GM12878 (cell line): Measurements from ENCODE around the gene MDFIC.

Experiments used
- CEBPB ChIP-seq, 2 experiments: fragments of 150-350 bp in 1 of 2; IDR thresholded peaks; 2 replicates each; pipeline ENCODE4 v1.6.1; 2012 to 2014; ENCODE audit warnings: low read depth in 2 of 2, low read length in 2 of 2, borderline replicate concordance in 1 of 2, inconsistent platforms in 1 of 2
- GATAD2B ChIP-seq: fragments of 450-650 bp; conservative IDR thresholded peaks from 2 replicates; pipeline ENCODE4 v1.6.1; 2017; ENCODE audit warnings: low read depth, mild to moderate bottlenecking, moderate library complexity
- HCFC1 ChIP-seq: fragments of 150-350 bp; IDR thresholded peaks from 2 replicates; pipeline ENCODE4 v1.6.1; 2014; ENCODE audit warnings: low read length
- KDM1A ChIP-seq: fragments of 200-600 bp; sonication (generic); IDR thresholded peaks from 2 replicates; pipeline ENCODE4 v1.6.1; 2016; ENCODE audit warnings: borderline replicate concordance
- NFYB ChIP-seq: IDR thresholded peaks from 2 replicates; pipeline ENCODE4 v1.6.1; 2011; ENCODE audit warnings: low read depth, mild to moderate bottlenecking, low read length, improper control_type of control experiment, moderate library complexity; ENCODE audit not compliant: insufficient read depth
- ZNF384 ChIP-seq: IDR thresholded peaks from 2 replicates; pipeline ENCODE4 v1.6.1; 2012; ENCODE audit warnings: low read depth, mild to moderate bottlenecking, low read length, improper control_type of control experiment, borderline replicate concordance
- TF ChIP-seq, protein P1 (sequence below), 3 experiments: IDR thresholded peaks in 2 of 3; conservative IDR thresholded peaks in 1 of 3; 2 replicates each; pipeline ENCODE4 v1.5.1; 2011; ENCODE audit warnings: low read depth in 3 of 3, low read length in 3 of 3, mild to moderate bottlenecking in 3 of 3, control low read depth in 2 of 3, moderate library complexity in 2 of 3, inconsistent platforms in 1 of 3, mixed read lengths in 1 of 3; ENCODE audit not compliant: control insufficient read depth in 2 of 3, insufficient read depth in 1 of 3; ENCODE audit errors: extremely low read depth in 1 of 3
- TF ChIP-seq, protein P2 (sequence below): IDR thresholded peaks from 2 replicates; pipeline ENCODE4 v1.6.1; 2012; ENCODE audit warnings: low read length, inconsistent platforms
- TF ChIP-seq, protein P3 (sequence below): fragments of 450-650 bp; formaldehyde crosslinking; IDR thresholded peaks from 2 replicates; pipeline ENCODE4 v1.5.0; 2022; ENCODE audit warnings: mild to moderate bottlenecking, missing genetic modification characterization

DNA sequence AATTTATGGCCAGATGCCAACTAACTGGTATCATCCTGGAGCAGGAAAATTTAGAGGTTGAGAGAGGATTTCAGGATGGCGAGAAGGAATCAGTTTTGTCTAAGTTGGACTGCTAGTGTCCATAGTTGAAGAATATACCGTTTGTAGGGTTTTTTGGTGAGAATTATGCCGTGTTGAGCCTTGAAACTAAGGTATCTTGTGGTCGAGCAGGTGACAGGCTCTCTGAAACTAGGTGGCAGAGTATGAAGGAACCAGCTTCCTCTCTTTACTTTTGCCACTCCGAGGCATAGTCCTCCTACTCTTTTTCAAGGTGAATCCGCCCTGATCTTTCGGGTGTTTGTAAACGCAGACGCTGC lies 9.7 kb downstream of the MDFIC start:
- TF ChIP-seq HCFC1 (no peak), NFYB (no peak), KDM1A (no peak), ZNF384 (no peak), CEBPB (IDR thresholded peaks at IDR 0.05; ENCODE audit: borderline replicate concordance in 1 of 2, low read depth in 2 of 2, low read length in 2 of 2) (no peak), GATAD2B (peak; percentile 55)
- TF ChIP-seq, protein P1, sequence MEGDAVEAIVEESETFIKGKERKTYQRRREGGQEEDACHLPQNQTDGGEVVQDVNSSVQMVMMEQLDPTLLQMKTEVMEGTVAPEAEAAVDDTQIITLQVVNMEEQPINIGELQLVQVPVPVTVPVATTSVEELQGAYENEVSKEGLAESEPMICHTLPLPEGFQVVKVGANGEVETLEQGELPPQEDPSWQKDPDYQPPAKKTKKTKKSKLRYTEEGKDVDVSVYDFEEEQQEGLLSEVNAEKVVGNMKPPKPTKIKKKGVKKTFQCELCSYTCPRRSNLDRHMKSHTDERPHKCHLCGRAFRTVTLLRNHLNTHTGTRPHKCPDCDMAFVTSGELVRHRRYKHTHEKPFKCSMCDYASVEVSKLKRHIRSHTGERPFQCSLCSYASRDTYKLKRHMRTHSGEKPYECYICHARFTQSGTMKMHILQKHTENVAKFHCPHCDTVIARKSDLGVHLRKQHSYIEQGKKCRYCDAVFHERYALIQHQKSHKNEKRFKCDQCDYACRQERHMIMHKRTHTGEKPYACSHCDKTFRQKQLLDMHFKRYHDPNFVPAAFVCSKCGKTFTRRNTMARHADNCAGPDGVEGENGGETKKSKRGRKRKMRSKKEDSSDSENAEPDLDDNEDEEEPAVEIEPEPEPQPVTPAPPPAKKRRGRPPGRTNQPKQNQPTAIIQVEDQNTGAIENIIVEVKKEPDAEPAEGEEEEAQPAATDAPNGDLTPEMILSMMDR (IDR thresholded peaks at IDR 0.05 in 2 of 3, conservative IDR thresholded peaks at IDR 0.05 in 1 of 3; ENCODE audit: control insufficient read depth in 2 of 3, extremely low read depth in 1 of 3, insufficient read depth in 1 of 3, low read depth in 3 of 3, low read length in 3 of 3): peak in 1 of 3 experiments; percentile 14; a peak in 1 of 6 replicates
- TF ChIP-seq, protein P2, sequence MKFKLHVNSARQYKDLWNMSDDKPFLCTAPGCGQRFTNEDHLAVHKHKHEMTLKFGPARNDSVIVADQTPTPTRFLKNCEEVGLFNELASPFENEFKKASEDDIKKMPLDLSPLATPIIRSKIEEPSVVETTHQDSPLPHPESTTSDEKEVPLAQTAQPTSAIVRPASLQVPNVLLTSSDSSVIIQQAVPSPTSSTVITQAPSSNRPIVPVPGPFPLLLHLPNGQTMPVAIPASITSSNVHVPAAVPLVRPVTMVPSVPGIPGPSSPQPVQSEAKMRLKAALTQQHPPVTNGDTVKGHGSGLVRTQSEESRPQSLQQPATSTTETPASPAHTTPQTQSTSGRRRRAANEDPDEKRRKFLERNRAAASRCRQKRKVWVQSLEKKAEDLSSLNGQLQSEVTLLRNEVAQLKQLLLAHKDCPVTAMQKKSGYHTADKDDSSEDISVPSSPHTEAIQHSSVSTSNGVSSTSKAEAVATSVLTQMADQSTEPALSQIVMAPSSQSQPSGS: no peak; the same call in 1 of the 2 replicates
- TF ChIP-seq, protein P3, sequence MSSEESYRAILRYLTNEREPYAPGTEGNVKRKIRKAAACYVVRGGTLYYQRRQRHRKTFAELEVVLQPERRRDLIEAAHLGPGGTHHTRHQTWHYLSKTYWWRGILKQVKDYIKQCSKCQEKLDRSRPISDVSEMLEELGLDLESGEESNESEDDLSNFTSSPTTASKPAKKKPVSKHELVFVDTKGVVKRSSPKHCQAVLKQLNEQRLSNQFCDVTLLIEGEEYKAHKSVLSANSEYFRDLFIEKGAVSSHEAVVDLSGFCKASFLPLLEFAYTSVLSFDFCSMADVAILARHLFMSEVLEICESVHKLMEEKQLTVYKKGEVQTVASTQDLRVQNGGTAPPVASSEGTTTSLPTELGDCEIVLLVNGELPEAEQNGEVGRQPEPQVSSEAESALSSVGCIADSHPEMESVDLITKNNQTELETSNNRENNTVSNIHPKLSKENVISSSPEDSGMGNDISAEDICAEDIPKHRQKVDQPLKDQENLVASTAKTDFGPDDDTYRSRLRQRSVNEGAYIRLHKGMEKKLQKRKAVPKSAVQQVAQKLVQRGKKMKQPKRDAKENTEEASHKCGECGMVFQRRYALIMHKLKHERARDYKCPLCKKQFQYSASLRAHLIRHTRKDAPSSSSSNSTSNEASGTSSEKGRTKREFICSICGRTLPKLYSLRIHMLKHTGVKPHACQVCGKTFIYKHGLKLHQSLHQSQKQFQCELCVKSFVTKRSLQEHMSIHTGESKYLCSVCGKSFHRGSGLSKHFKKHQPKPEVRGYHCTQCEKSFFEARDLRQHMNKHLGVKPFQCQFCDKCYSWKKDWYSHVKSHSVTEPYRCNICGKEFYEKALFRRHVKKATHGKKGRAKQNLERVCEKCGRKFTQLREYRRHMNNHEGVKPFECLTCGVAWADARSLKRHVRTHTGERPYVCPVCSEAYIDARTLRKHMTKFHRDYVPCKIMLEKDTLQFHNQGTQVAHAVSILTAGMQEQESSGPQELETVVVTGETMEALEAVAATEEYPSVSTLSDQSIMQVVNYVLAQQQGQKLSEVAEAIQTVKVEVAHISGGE (CRISPR knock-in tag): no peak
